HepG2 (cell line): ENCODE results near the gene S100A11. TPM values are rescaled to one million over a fixed set of nuclear protein-coding genes. Genes with fewer than 3 reads are reported as not detected.

ENCODE experiments used
- ARID3A ChIP-seq: IDR thresholded peaks from 2 replicates; pipeline ENCODE4 v1.6.1; 2012; ENCODE audit warnings: low read depth, low read length, improper control_type of control experiment
- ETV6 ChIP-seq: sonication (generic); formaldehyde crosslinking; conservative IDR thresholded peaks from 2 replicates; pipeline ENCODE4 v1.4.0; 2020; ENCODE audit warnings: missing genetic modification reagents
- FOXM1 ChIP-seq: sonication (generic); formaldehyde crosslinking; IDR thresholded peaks from 2 replicates; pipeline ENCODE4 v1.5.0; 2020; ENCODE audit warnings: missing genetic modification reagents
- HNRNPK ChIP-seq: fragments of 200-400 bp; formaldehyde crosslinking; IDR thresholded peaks from 2 replicates; pipeline ENCODE4 v1.6.1; 2018; ENCODE audit warnings: low read length, low read depth, moderate library complexity, mild to moderate bottlenecking; ENCODE audit not compliant: poor library complexity, severe bottlenecking
- HNRNPLL ChIP-seq: fragments of 200-400 bp; formaldehyde crosslinking; IDR thresholded peaks from 2 replicates; pipeline ENCODE4 v1.6.1; 2017; ENCODE audit warnings: mild to moderate bottlenecking, low read depth, low read length; ENCODE audit not compliant: poor library complexity, severe bottlenecking
- HOXD1 ChIP-seq: sonication (generic); formaldehyde crosslinking; IDR thresholded peaks from 2 replicates; pipeline ENCODE4 v1.5.0; 2020; ENCODE audit warnings: missing genetic modification reagents
- KIAA2018 ChIP-seq: sonication (generic); formaldehyde crosslinking; IDR thresholded peaks from 2 replicates; pipeline ENCODE4 v1.5.0; 2020; ENCODE audit warnings: mild to moderate bottlenecking, missing genetic modification reagents, borderline replicate concordance
- NCOA1 ChIP-seq: sonication (generic); formaldehyde crosslinking; IDR thresholded peaks from 2 replicates; pipeline ENCODE4 v1.9.0; 2021; ENCODE audit warnings: missing genetic modification reagents
- NFIB ChIP-seq: sonication (generic); formaldehyde crosslinking; IDR thresholded peaks from 2 replicates; pipeline ENCODE4 v1.9.0; 2021; ENCODE audit warnings: missing genetic modification reagents, mild to moderate bottlenecking, borderline replicate concordance
- ZBTB7A ChIP-seq: sonication (generic); formaldehyde crosslinking; IDR thresholded peaks from 2 replicates; pipeline ENCODE4 v1.8.0; 2022; ENCODE audit warnings: mild to moderate bottlenecking, missing genetic modification reagents
- ZNF234 ChIP-seq: sonication (generic); formaldehyde crosslinking; conservative IDR thresholded peaks from 2 replicates; pipeline ENCODE4 v1.5.1; 2020; ENCODE audit warnings: mild to moderate bottlenecking, missing genetic modification reagents
- ZNF362 ChIP-seq: sonication (generic); formaldehyde crosslinking; IDR thresholded peaks from 2 replicates; pipeline ENCODE4 v1.4.0; 2020; ENCODE audit warnings: missing genetic modification reagents, mild to moderate bottlenecking, borderline replicate concordance
- polyA plus RNA-seq, 8 experiments: library from polyadenylated mRNA; depleted of rRNA in 3 of 8; stranded (reverse) in 7 of 8; unstranded in 1 of 8; fragments of >200 nt; fragmentation: Illumina TruSeq in 4 of 8; extraction: Trizol in 4 of 8; gene quantifications; 2 replicates each; pipeline versions ENCODE4 v1.2.1 to v1.2.3, GENCODE V29; 2011 to 2016; ENCODE audit warnings: low read depth in 4 of 8, missing spikeins in 1 of 8, mixed read lengths in 1 of 8; ENCODE audit not compliant: insufficient read depth in 1 of 8
- total RNA-seq, 5 experiments: library from RNA; depleted of rRNA; stranded (reverse); fragments of >200 nt; fragmentation: Illumina TruSeq; extraction: Trizol; gene quantifications; 2 replicates each; pipeline ENCODE4 v1.2.3, GENCODE V29; 2016; ENCODE audit warnings: low read depth in 1 of 5
- TF ChIP-seq, protein P1 (sequence below): sonication (generic); formaldehyde crosslinking; IDR thresholded peaks from 2 replicates; pipeline ENCODE4 v1.5.1; 2020; ENCODE audit warnings: mild to moderate bottlenecking, missing genetic modification reagents, moderate library complexity

The S100A11 gene
- total and polyA plus RNA-seq, 2 of the 13 experiments (the other 11 are each of a cell fraction or from before 2014, with no cell fraction given) = 6.6 to 34.4 TPM

- TF ChIP-seq, protein P1, sequence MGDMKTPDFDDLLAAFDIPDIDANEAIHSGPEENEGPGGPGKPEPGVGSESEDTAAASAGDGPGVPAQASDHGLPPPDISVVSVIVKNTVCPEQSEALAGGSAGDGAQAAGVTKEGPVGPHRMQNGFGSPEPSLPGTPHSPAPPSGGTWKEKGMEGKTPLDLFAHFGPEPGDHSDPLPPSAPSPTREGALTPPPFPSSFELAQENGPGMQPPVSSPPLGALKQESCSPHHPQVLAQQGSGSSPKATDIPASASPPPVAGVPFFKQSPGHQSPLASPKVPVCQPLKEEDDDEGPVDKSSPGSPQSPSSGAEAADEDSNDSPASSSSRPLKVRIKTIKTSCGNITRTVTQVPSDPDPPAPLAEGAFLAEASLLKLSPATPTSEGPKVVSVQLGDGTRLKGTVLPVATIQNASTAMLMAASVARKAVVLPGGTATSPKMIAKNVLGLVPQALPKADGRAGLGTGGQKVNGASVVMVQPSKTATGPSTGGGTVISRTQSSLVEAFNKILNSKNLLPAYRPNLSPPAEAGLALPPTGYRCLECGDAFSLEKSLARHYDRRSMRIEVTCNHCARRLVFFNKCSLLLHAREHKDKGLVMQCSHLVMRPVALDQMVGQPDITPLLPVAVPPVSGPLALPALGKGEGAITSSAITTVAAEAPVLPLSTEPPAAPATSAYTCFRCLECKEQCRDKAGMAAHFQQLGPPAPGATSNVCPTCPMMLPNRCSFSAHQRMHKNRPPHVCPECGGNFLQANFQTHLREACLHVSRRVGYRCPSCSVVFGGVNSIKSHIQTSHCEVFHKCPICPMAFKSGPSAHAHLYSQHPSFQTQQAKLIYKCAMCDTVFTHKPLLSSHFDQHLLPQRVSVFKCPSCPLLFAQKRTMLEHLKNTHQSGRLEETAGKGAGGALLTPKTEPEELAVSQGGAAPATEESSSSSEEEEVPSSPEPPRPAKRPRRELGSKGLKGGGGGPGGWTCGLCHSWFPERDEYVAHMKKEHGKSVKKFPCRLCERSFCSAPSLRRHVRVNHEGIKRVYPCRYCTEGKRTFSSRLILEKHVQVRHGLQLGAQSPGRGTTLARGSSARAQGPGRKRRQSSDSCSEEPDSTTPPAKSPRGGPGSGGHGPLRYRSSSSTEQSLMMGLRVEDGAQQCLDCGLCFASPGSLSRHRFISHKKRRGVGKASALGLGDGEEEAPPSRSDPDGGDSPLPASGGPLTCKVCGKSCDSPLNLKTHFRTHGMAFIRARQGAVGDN (CRISPR knock-in tag) = peak; percentile 70
- TF ChIP-seq HNRNPLL = no peak
- TF ChIP-seq NFIB (CRISPR knock-in tag) = no peak
- TF ChIP-seq ZNF234 (CRISPR knock-in tag) = no peak
- no peak for TF ChIP-seq KIAA2018 (CRISPR knock-in tag)
- no peak for TF ChIP-seq HNRNPK
- TF ChIP-seq HOXD1 (CRISPR knock-in tag) = no peak
- TF ChIP-seq ZBTB7A (CRISPR knock-in tag) = no peak
- TF ChIP-seq ETV6 (CRISPR knock-in tag) = no peak
- TF ChIP-seq FOXM1 = no peak
- TF ChIP-seq ARID3A = no peak
- TF ChIP-seq NCOA1 (CRISPR knock-in tag) = no peak
- no peak for TF ChIP-seq ZNF362 (CRISPR knock-in tag)
These were observed 44.3 kb downstream of the S100A11 start (continued) for GRCh38 chr1:151992303-151993083.
